Osteoblast (primary cell): ENCODE data around the gene STARD9. TPM values are rescaled to one million over a fixed set of nuclear protein-coding genes. Genes with fewer than 3 reads are reported as not detected.

Source experiments
- DNase-seq: peaks from one replicate; pipeline ENCODE4 v3.0.0; 2011; ENCODE audit warnings: low spot score, mixed read lengths; ENCODE audit not compliant: insufficient read length; ENCODE audit errors: missing footprints
- H2AFZ ChIP-seq: 2 replicates; pipeline ENCODE4 v1.6.0; 2011; ENCODE audit warnings: mild to moderate bottlenecking, low read length
- H3K27ac ChIP-seq: 2 replicates; pipeline ENCODE4 v1.5.1; 2011; ENCODE audit warnings: mild to moderate bottlenecking, low read depth, low read length, moderate library complexity
- H3K27me3 ChIP-seq: 2 replicates; pipeline ENCODE4 v1.6.0; 2012; ENCODE audit warnings: mild to moderate bottlenecking, control low read depth, inconsistent platforms, low read length, moderate library complexity; ENCODE audit not compliant: insufficient read depth
- H3K36me3 ChIP-seq: 2 replicates; pipeline ENCODE4 v1.5.1; 2011; ENCODE audit warnings: mild to moderate bottlenecking, low read length, control low read depth, moderate library complexity; ENCODE audit not compliant: insufficient read depth
- H3K4me1 ChIP-seq: 2 replicates; pipeline ENCODE4 v1.5.1; 2011; ENCODE audit warnings: mild to moderate bottlenecking, low read length, control low read depth, moderate library complexity; ENCODE audit not compliant: insufficient read depth
- H3K4me2 ChIP-seq: 2 replicates; pipeline ENCODE4 v1.6.0; 2011; ENCODE audit warnings: mild to moderate bottlenecking, low read length; ENCODE audit not compliant: insufficient read depth
- H3K4me3 ChIP-seq: fragments of 200-600 bp; sonication (generic); 3 replicates; pipeline ENCODE4 v1.5.1; 2012; ENCODE audit warnings: mild to moderate bottlenecking, low read length, inconsistent platforms; ENCODE audit not compliant: insufficient read depth
- H3K79me2 ChIP-seq: 2 replicates; pipeline ENCODE4 v1.6.0; 2012; ENCODE audit warnings: mild to moderate bottlenecking, low read length, control low read depth, inconsistent platforms; ENCODE audit not compliant: insufficient read depth
- H3K9me3 ChIP-seq: 2 replicates; pipeline ENCODE4 v1.5.1; 2011; ENCODE audit warnings: low read depth, low read length, control low read depth
- H4K20me1 ChIP-seq: 2 replicates; pipeline ENCODE4 v1.6.0; 2012; ENCODE audit warnings: mild to moderate bottlenecking, low read length, control low read depth; ENCODE audit not compliant: insufficient read depth
- CTCF ChIP-seq: IDR thresholded peaks from 2 replicates; pipeline ENCODE4 v1.5.1; 2011; ENCODE audit warnings: mild to moderate bottlenecking, low read depth, low read length, moderate library complexity; ENCODE audit errors: extremely low read depth
- total RNA-seq: library from RNA; depleted of rRNA; stranded (reverse); fragments of >200 nt; gene quantifications from 2 replicates; pipeline ENCODE4 v1.2.3, GENCODE V29; 2012

Gene STARD9
- total RNA-seq, 1 donor = 9.4 TPM

- Histone ChIP-seq H4K20me1 (no peaks in the 10 kb centered on the region), H2AFZ (no peak overlapping the region), H3K4me1 (peaks cover 4% of the 10 kb centered on the region), H3K27ac (no peak overlapping the region), H3K4me2 (no peak overlapping the region), H3K79me2 (no peaks in the 10 kb centered on the region), H3K27me3 (no peaks in the 10 kb centered on the region), H3K9me3 (no peaks in the 10 kb centered on the region), H3K36me3 (peaks cover 29% of the 10 kb centered on the region), H3K4me3 (no peak overlapping the region)
- DNase-seq = peak; percentile 32
- TF ChIP-seq CTCF = no peak
Measured at GRCh38 chr15:42721016-42721415, 145.6 kb downstream of the STARD9 start.

- H3K9me3 ChIP-seq = no peaks in the 10 kb centered on the region
- no peaks in the 10 kb centered on the region for H4K20me1 ChIP-seq
- no peak for TF ChIP-seq CTCF
- H3K4me1 ChIP-seq = no peaks in the 10 kb centered on the region
- no peaks in the 10 kb centered on the region for H3K27me3 ChIP-seq
- H3K36me3 ChIP-seq = peaks cover 37% of the 10 kb centered on the region
- H3K4me3 ChIP-seq = no peak overlapping the region
- no peaks in the 10 kb centered on the region for H3K79me2 ChIP-seq
- no peak overlapping the region for H3K27ac ChIP-seq
- DNase-seq = peak; percentile 73
- no peak overlapping the region for H2AFZ ChIP-seq
- no peak overlapping the region for H3K4me2 ChIP-seq
Measured at GRCh38 chr15:42721916-42722315, 146.5 kb downstream of the STARD9 start.

- H3K79me2 ChIP-seq = no peaks in the 10 kb centered on the region
- H3K36me3 ChIP-seq = peaks cover 41% of the 10 kb centered on the region
- no peak overlapping the region for H3K27ac ChIP-seq
- H3K4me3 ChIP-seq = no peak overlapping the region
- peak; percentile 24 for TF ChIP-seq CTCF
- H3K4me1 ChIP-seq = no peaks in the 10 kb centered on the region
- H3K27me3 ChIP-seq = no peaks in the 10 kb centered on the region
- H4K20me1 ChIP-seq = no peaks in the 10 kb centered on the region
- DNase-seq = no peak
- no peak overlapping the region for H3K4me2 ChIP-seq
- H2AFZ ChIP-seq = no peak overlapping the region
- no peaks in the 10 kb centered on the region for H3K9me3 ChIP-seq
Measured at GRCh38 chr15:42723068-42723467, 147.7 kb downstream of the STARD9 start.

GRCh38 chr15:42724276-42724675, 148.9 kb downstream of the STARD9 start:
- Histone ChIP-seq H3K79me2 (no peaks in the 10 kb centered on the region), H3K36me3 (peaks cover 51% of the 10 kb centered on the region), H3K27ac (no peak overlapping the region), H3K4me3 (no peak overlapping the region), H3K27me3 (no peaks in the 10 kb centered on the region), H4K20me1 (no peaks in the 10 kb centered on the region), H3K9me3 (no peaks in the 10 kb centered on the region), H3K4me1 (no peaks in the 10 kb centered on the region), H3K4me2 (no peak overlapping the region), H2AFZ (no peak overlapping the region)
- no peak for TF ChIP-seq CTCF
- peak; percentile 79 for DNase-seq
